ENCODE measurements around the gene RETSAT. TPM values are rescaled to one million over a fixed set of nuclear protein-coding genes. Genes with fewer than 3 reads are reported as not detected.

RETSAT gene
- total RNA-seq, 3 donors from 2014 or later, result 154 to 378 (median 278) TPM

GRCh38 chr2:85310330-85310729, 44.0 kb downstream of the RETSAT start:
- H3K9me3 ChIP-seq, result no peaks in the 10 kb centered on the region
- ATAC-seq (no peak), DNase-seq (no peak)
- no peak for TF ChIP-seq CTCF (IDR thresholded peaks at IDR 0.05)
- H3K4me3 ChIP-seq, result no peak overlapping the region
- H3K36me3 ChIP-seq (ENCODE audit: low read depth), result no peaks in the 10 kb centered on the region
- peaks cover 22% of the 10 kb centered on the region for H3K4me1 ChIP-seq (ENCODE audit: low read depth)
- intact Hi-C loops (cut with DNase I, micrococcal nuclease), result no loop called here

- intact Hi-C loops (cut with DNase I, micrococcal nuclease), result loop anchor here in 1 of 2 donors (10.0 kb wide), 1 partner anchor 255 kb away; no protein-coding TSS in a partner anchor
- DNase-seq (no peak), ATAC-seq (no peak)
- Histone ChIP-seq H3K9me3 (no peaks in the 10 kb centered on the region), H3K4me3 (no peak overlapping the region), H3K36me3 (ENCODE audit: low read depth) (no peaks in the 10 kb centered on the region), H3K4me1 (ENCODE audit: low read depth) (peaks cover 22% of the 10 kb centered on the region)
- TF ChIP-seq CTCF (IDR thresholded peaks at IDR 0.05), result no peak
Observed at GRCh38 chr2:85309699-85310321, 44.5 kb downstream of the RETSAT start.

GRCh38 chr2:85308896-85309555, 45.3 kb downstream of the RETSAT start:
- DNase-seq (peak; percentile 62 to 80 (median 75)), ATAC-seq (peak; percentile 19)
- Histone ChIP-seq H3K9me3 (no peaks in the 10 kb centered on the region), H3K36me3 (ENCODE audit: low read depth) (no peaks in the 10 kb centered on the region), H3K4me1 (ENCODE audit: low read depth) (peaks cover 22% of the 10 kb centered on the region), H3K4me3 (no peak overlapping the region)
- no peak for TF ChIP-seq CTCF (IDR thresholded peaks at IDR 0.05)
- intact Hi-C loops (cut with DNase I, micrococcal nuclease), result loop anchor here in 1 of 2 donors (10.0 kb wide), 1 partner anchor 254 kb away; no protein-coding TSS in a partner anchor

GRCh38 chr2:85308201-85308600, 46.1 kb downstream of the RETSAT start:
- TF ChIP-seq CTCF (IDR thresholded peaks at IDR 0.05), result no peak
- no peak overlapping the region for H3K4me3 ChIP-seq
- DNase-seq (no peak), ATAC-seq (no peak)
- no peaks in the 10 kb centered on the region for H3K9me3 ChIP-seq
- peaks cover 22% of the 10 kb centered on the region for H3K4me1 ChIP-seq (ENCODE audit: low read depth)
- no peaks in the 10 kb centered on the region for H3K36me3 ChIP-seq (ENCODE audit: low read depth)
- intact Hi-C loops (cut with DNase I, micrococcal nuclease), result loop anchor here in 1 of 2 donors (10.0 kb wide), 1 partner anchor 253 kb away; no protein-coding TSS in a partner anchor

GRCh38 chr2:85307527-85307897, 46.8 kb downstream of the RETSAT start:
- intact Hi-C loops (cut with DNase I, micrococcal nuclease), result loop anchor here in 1 of 2 donors (10.0 kb wide), 1 partner anchor 253 kb away; no protein-coding TSS in a partner anchor
- Histone ChIP-seq H3K4me3 (no peak overlapping the region), H3K9me3 (no peaks in the 10 kb centered on the region), H3K36me3 (ENCODE audit: low read depth) (no peaks in the 10 kb centered on the region), H3K4me1 (ENCODE audit: low read depth) (peaks cover 22% of the 10 kb centered on the region)
- DNase-seq (peak in 2 of 3 donors; percentile 55 to 66), ATAC-seq (peak; percentile 73)
- no peak for TF ChIP-seq CTCF (IDR thresholded peaks at IDR 0.05)
